HK-2 (cell line): ENCODE measurements around the gene OTOF.

Source experiments
- DNase-seq: peaks from one replicate; pipeline ENCODE4 v3.0.0-alpha.2; 2018; ENCODE audit not compliant: unreplicated experiment

The OTOF gene

DNA sequence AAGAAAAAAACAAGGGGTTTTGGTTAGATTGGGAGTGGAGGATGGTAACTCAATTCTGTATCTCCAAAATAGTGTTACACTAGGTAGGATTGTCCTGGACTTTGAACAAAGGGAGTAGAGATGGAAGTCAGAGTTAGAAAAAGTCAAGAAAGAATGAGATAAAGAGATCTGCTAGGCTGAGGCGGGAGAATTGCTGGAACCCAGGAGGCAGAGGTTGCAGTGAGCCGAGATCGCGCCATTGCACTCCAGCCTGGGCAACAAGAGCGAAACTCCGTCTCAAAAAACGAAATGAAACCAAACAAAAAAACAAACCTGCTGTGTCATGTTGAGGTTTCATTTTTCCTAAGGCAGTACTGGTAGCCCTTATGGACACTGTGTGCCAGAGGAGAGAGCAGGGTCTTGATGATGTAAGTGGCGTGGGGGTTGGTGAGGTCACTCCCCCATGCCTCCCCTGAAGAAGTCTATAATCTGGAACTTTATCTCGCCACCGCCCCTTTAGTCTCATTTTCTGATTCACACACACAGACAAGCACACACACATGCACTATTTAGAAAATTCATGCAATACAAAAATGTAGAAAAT lies 65.7 kb downstream of the OTOF start:
- no peak for DNase-seq

DNA sequence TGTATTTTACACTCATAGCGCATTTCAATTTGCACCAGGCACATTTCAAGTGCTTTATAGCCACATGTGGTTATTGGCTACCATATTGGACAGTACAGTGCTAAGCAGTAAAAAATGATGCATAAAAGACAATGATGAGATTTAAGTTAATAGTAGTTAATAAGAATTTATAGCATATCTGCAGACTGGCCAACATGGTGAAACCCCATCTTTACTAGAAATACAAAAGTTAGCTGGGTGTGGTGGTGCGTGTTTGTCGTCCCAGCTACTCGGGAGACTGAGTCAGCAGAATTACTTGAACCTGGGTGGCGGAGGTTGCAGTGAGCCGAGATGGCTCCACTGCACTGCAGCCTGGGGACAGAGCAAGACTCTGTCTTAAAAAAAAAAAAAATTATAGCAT lies 66.5 kb downstream of the OTOF start:
- DNase-seq = no peak

DNA sequence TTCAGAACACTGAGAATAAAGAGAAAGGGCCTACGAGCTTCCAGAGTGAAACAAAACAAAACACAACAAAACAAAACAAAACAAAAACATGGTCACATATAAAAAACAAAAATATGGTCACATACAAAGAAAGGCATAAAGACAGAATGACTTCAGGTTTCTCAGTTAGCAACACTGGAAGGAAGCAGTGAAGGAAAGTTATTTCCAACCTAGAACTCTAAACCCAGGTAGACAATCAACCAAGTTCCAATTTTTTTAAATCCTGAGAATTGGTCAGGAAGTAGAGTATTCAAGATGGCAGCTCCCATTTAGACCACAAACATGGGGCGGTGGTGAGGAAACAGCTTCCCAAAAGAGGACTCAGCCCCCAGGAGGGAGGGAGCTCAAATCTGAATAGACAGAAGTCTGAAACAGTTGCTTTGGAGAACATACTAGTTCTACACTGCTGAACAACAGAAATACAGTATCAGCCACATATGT lies 67.1 kb downstream of the OTOF start:
- no peak for DNase-seq

DNA sequence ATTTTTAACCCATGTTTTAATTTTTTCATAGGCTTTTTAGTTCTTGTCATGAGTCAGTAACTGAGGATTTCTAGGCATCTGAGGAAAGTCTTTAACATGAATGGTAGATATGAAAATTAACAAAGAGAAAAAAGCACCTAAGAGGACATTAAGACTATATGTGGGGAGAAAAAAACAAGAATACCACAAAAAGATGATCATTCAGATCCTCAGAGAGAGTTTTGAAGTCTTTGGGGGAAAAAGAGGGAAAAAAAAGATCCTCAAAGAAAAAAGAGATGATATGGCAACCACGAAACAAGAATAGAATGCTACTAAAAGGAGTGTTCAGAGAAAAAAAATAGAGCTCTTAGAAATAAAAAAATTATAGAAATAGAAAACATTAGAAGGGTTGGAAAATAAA lies 68.1 kb downstream of the OTOF start:
- DNase-seq = no peak

DNA sequence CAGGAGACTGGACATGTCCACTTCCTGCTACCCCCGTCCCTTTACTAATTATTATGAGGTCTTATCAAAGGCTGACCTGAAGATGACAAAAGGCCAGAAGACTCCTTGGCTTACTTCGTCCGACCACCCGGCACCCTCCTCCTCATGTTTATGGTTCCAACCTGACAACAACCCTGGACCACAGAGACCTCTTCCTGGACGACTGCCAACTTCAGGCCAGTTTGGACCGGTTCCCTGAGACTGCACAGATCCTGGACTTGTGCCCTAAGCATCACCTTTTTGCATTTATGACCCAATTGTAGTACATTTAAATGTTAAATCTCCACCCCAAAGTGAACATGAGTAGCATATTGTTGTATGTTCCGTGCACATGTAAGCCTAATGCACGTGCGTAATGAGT lies 70.4 kb downstream of the OTOF start:
- DNase-seq = no peak
